ENCODE results near the gene SLC16A6. TPM values are rescaled to one million over a fixed set of nuclear protein-coding genes. Genes with fewer than 3 reads are reported as not detected.

The SLC16A6 gene
- total RNA-seq, 1 donor from 2014 or later, result 2.1 TPM

DNA sequence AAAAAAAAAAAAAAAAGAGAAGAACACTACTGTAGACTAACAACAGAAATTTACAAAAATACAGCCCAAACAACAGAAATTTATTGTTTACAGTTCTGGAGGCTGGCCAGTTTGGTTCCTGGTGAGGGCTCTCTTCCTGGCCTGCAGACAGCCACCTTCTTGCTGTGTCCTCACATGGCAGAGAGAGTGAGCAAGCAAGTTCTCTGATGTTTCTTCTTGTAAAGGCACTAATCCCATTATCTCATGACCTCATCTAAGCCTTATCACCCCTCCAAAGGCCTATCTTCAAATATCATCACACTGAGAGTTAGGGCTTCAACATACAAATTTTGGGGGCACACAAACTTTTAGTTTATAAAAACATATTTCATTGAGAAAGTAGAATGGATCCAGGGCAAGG, 7.7 kb upstream of the SLC16A6 start:
- Mint-ChIP-seq H3K27ac (ENCODE audit: unreplicated experiment) (no peak overlapping the region), H3K27me3 (ENCODE audit: unreplicated experiment) (peaks cover 2% of the 10 kb centered on the region)

GRCh38 chr17:68297195-68297594, 6.3 kb upstream of the SLC16A6 start:
- Mint-ChIP-seq H3K9me3 (ENCODE audit: unreplicated experiment) (peaks cover 5% of the 10 kb centered on the region), H3K27me3 (ENCODE audit: unreplicated experiment) (peaks cover 13% of the 10 kb centered on the region), H3K27ac (ENCODE audit: unreplicated experiment) (no peak overlapping the region), H3K36me3 (ENCODE audit: unreplicated experiment) (no peaks in the 10 kb centered on the region), H3K4me3 (ENCODE audit: unreplicated experiment) (no peak overlapping the region), H3K4me1 (ENCODE audit: unreplicated experiment) (peaks cover 16% of the 10 kb centered on the region)
- TF ChIP-seq CTCF (IDR thresholded peaks at IDR 0.05), result no peak
- DNase-seq (ENCODE audit: extremely low spot score, unreplicated experiment), result no peak

More for the DNA sequence above, 7.7 kb upstream of the SLC16A6 start:
- DNase-seq (ENCODE audit: extremely low spot score, unreplicated experiment), result no peak
- TF ChIP-seq CTCF (IDR thresholded peaks at IDR 0.05), result no peak
- H3K9me3 Mint-ChIP-seq (ENCODE audit: unreplicated experiment), result peaks cover 5% of the 10 kb centered on the region
- H3K4me3 Mint-ChIP-seq (ENCODE audit: unreplicated experiment), result no peak overlapping the region
- no peaks in the 10 kb centered on the region for H3K36me3 Mint-ChIP-seq (ENCODE audit: unreplicated experiment)
- H3K4me1 Mint-ChIP-seq (ENCODE audit: unreplicated experiment), result peaks cover 17% of the 10 kb centered on the region

GRCh38 chr17:68296217-68297191, 5.6 kb upstream of the SLC16A6 start:
- H3K4me1 Mint-ChIP-seq (ENCODE audit: unreplicated experiment), result peaks cover 10% of the 10 kb centered on the region
- H3K9me3 Mint-ChIP-seq (ENCODE audit: unreplicated experiment), result no peaks in the 10 kb centered on the region
- TF ChIP-seq CTCF (IDR thresholded peaks at IDR 0.05), result no peak
- no peak overlapping the region for H3K4me3 Mint-ChIP-seq (ENCODE audit: unreplicated experiment)
- no peak for DNase-seq (ENCODE audit: extremely low spot score, unreplicated experiment)
- H3K36me3 Mint-ChIP-seq (ENCODE audit: unreplicated experiment), result no peaks in the 10 kb centered on the region
- H3K27ac Mint-ChIP-seq (ENCODE audit: unreplicated experiment), result no peak overlapping the region
- H3K27me3 Mint-ChIP-seq (ENCODE audit: unreplicated experiment), result peaks cover 13% of the 10 kb centered on the region

DNA sequence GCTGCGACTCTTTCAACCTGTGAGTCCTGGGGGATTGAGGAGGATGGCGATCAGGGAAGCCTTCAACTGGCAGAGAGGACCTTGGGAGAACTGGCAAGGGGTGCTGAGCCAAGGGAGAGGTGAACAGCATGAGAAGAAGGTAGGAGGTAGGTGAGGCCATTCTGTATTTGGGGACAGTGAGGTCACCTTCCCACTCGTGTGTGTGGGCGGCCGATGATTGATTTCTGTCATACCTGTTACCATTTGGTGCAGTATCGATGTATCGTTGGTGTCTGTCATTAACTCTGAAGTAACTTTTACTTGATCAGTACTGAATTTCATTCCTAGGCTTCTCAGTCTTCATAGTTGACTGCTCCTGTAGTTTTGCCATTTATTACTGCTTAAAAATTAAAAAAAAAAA, 4.2 kb upstream of the SLC16A6 start:
- no peak for TF ChIP-seq CTCF (IDR thresholded peaks at IDR 0.05)
- Mint-ChIP-seq H3K4me1 (ENCODE audit: unreplicated experiment) (peaks cover 13% of the 10 kb centered on the region), H3K9me3 (ENCODE audit: unreplicated experiment) (no peaks in the 10 kb centered on the region), H3K27ac (ENCODE audit: unreplicated experiment) (no peak overlapping the region), H3K36me3 (ENCODE audit: unreplicated experiment) (peaks cover 2% of the 10 kb centered on the region), H3K4me3 (ENCODE audit: unreplicated experiment) (no peak overlapping the region), H3K27me3 (ENCODE audit: unreplicated experiment) (peaks cover 17% of the 10 kb centered on the region)
- no peak for DNase-seq (ENCODE audit: extremely low spot score, unreplicated experiment)

GRCh38 chr17:68294617-68295016, 3.7 kb upstream of the SLC16A6 start:
- DNase-seq (ENCODE audit: extremely low spot score, unreplicated experiment), result no peak
- Mint-ChIP-seq H3K4me3 (ENCODE audit: unreplicated experiment) (no peak overlapping the region), H3K4me1 (ENCODE audit: unreplicated experiment) (peaks cover 13% of the 10 kb centered on the region), H3K27ac (ENCODE audit: unreplicated experiment) (no peak overlapping the region), H3K27me3 (ENCODE audit: unreplicated experiment) (peaks cover 20% of the 10 kb centered on the region), H3K36me3 (ENCODE audit: unreplicated experiment) (peaks cover 2% of the 10 kb centered on the region), H3K9me3 (ENCODE audit: unreplicated experiment) (no peaks in the 10 kb centered on the region)
- TF ChIP-seq CTCF (IDR thresholded peaks at IDR 0.05), result no peak

Measured in osteocyte (in vitro differentiated cells).